Calu3 (cell line): ENCODE data around the gene NOX4. TPM values are rescaled to one million over a fixed set of nuclear protein-coding genes. Genes with fewer than 3 reads are reported as not detected.

ENCODE experiments used
- BruUV-seq: library from RNA; stranded (reverse); fragments of 400-500 nt; replicated peaks from 2 replicates; lab custom pipeline; 2021; lab: Mats Ljungman, UMichigan
- CTCF ChIA-PET: fragments of 300-600 bp; sonication (Branson Sonifier 250); formaldehyde crosslinking; loops from one replicate; lab custom pipeline; 2022; ENCODE audit warnings: antibody characterized with exemption; lab: Charles Lee
- DNase-seq: peaks from one replicate; pipeline ENCODE4 v3.0.0; 2022
- H3K27ac Mint-ChIP-seq: one replicate; pipeline ENCODE4 v1.8.0; 2022; ENCODE audit warnings: mixed read lengths; ENCODE audit not compliant: unreplicated experiment
- H3K27me3 Mint-ChIP-seq: one replicate; pipeline ENCODE4 v1.8.0; 2022; ENCODE audit warnings: mixed read lengths; ENCODE audit not compliant: unreplicated experiment
- H3K36me3 Mint-ChIP-seq: one replicate; pipeline ENCODE4 v1.8.0; 2022; ENCODE audit warnings: mild to moderate bottlenecking, moderate library complexity, mixed read lengths; ENCODE audit not compliant: insufficient read depth, unreplicated experiment
- H3K4me1 Mint-ChIP-seq: one replicate; pipeline ENCODE4 v1.8.0; 2022; ENCODE audit warnings: mild to moderate bottlenecking, low read depth, mixed read lengths; ENCODE audit not compliant: unreplicated experiment
- H3K4me3 Mint-ChIP-seq: one replicate; pipeline ENCODE4 v1.8.0; 2022; ENCODE audit warnings: mild to moderate bottlenecking, low read depth, moderate library complexity, mixed read lengths; ENCODE audit not compliant: unreplicated experiment
- H3K9me3 Mint-ChIP-seq: one replicate; pipeline ENCODE4 v1.8.0; 2022; ENCODE audit warnings: low read depth, mixed read lengths; ENCODE audit not compliant: unreplicated experiment
- CTCF ChIP-seq: fragments of 200-600 bp; IDR thresholded peaks from one replicate; pipeline ENCODE4 v1.8.0; 2022; ENCODE audit warnings: antibody characterized with exemption; ENCODE audit not compliant: unreplicated experiment
- intact Hi-C: fragments of 100-400 bp; cut with micrococcal nuclease; formaldehyde crosslinking; loops from one replicate; pipeline ENCODE4 v1.10.0; 2022; ENCODE audit not compliant: unreplicated experiment
- total RNA-seq: library from RNA; stranded (reverse); gene quantifications from 2 replicates; pipeline ENCODE4 v1.2.3, GENCODE V29; 2022

The NOX4 gene
- total RNA-seq, 1 experiment from 2014 or later, result not detected

DNA sequence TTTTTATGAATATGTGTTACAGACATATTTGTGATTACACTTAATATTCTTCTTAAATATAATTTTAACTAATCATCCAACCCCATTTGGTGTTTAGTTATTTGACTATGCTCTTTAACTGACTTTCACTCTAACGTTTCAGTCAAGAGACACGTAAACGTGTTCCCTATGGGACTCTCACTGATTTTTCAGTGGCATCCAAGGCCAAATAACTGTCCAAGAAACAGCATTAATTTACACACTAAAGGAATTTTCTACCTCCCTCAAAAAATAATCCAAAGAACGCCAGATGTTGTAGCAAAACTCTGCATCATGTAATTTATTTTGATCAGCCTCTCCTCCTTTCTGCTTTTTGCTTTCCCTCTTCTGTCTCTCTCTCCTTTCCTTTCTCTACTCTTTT is 44.0 kb upstream of the NOX4 start:
- Mint-ChIP-seq H3K9me3 (peaks cover 3% of the 10 kb centered on the region), H3K4me3 (no peak overlapping the region), H3K4me1 (no peaks in the 10 kb centered on the region), H3K27ac (no peak overlapping the region), H3K36me3 (no peaks in the 10 kb centered on the region), H3K27me3 (no peaks in the 10 kb centered on the region)
- no peak for TF ChIP-seq CTCF
- BruUV-seq, result no TSS peak
- DNase-seq, result no peak
- CTCF ChIA-PET, result no interaction called here
- intact Hi-C loops, result no loop called here

DNA sequence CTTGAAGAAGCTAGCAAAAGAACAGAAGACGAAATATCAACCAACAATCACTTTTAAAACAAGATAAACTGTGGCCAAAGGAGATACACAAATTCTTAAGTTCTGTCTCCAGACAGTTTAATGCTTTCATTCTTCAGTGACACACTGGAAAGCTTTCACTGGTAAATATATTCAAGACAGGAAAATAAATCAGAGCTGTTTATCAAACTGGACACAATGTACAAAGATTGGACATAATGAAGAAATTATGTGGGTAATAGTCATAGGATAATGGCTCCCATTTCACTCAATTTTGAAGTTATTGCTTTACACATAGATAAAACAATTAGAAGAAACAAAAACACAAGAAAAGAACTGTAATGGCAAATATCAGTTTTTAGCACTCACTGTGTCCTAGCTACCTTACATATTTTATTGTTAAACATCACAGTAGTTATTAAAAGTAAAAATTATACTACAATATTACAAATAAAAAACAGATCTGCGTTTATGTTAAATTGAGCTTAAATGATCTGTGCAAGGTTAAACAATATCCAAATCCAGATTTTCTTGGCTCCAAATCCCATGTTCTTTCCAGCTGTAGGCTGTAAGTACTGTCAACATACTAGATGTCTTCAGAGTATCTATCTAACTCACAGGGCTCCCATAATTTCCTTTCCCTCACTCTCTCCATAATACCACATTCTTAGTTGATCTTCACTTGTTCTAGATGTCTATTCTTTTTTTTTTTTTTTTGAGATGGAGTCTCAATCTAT is 38.6 kb upstream of the NOX4 start:
- no peak overlapping the region for H3K27ac Mint-ChIP-seq
- no peak for TF ChIP-seq CTCF
- no peak for DNase-seq
- CTCF ChIA-PET, result no interaction called here
- no peaks in the 10 kb centered on the region for H3K36me3 Mint-ChIP-seq
- intact Hi-C loops, result no loop called here
- no peaks in the 10 kb centered on the region for H3K9me3 Mint-ChIP-seq
- BruUV-seq, result no TSS peak
- H3K4me3 Mint-ChIP-seq, result no peak overlapping the region
- H3K4me1 Mint-ChIP-seq, result no peaks in the 10 kb centered on the region
- H3K27me3 Mint-ChIP-seq, result no peaks in the 10 kb centered on the region

- intact Hi-C loops, result no loop called here
- Mint-ChIP-seq H3K27ac (no peak overlapping the region), H3K27me3 (no peaks in the 10 kb centered on the region), H3K4me1 (no peaks in the 10 kb centered on the region), H3K36me3 (no peaks in the 10 kb centered on the region), H3K9me3 (no peaks in the 10 kb centered on the region), H3K4me3 (no peak overlapping the region)
- CTCF ChIA-PET, result no interaction called here
- no peak for TF ChIP-seq CTCF
- BruUV-seq, result no TSS peak
- DNase-seq, result no peak
These were observed 30.6 kb upstream of the NOX4 start for GRCh38 chr11:89521792-89522191.

DNA sequence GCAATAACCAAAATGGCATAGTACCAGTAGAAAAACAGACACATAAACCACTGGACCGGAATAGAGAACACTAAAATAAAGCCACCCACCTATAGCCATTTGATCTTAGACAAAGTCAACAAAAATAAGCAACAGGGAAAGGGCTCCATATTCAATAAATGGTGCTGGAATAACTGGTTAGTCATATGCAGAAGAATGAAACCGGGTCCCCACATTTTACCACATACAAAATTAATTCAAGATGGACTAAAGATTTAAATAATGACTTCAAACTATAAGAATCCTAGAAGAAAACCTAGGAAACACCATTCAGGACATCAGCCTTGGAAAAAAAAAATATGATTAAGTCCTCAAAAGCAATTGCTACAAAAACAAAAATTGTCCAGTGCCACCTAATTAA is 30.1 kb upstream of the NOX4 start:
- H3K4me3 Mint-ChIP-seq, result no peak overlapping the region
- no peaks in the 10 kb centered on the region for H3K27me3 Mint-ChIP-seq
- CTCF ChIA-PET, result no interaction called here
- no peaks in the 10 kb centered on the region for H3K36me3 Mint-ChIP-seq
- intact Hi-C loops, result no loop called here
- no peak for DNase-seq
- H3K4me1 Mint-ChIP-seq, result no peaks in the 10 kb centered on the region
- no peak for TF ChIP-seq CTCF
- BruUV-seq, result no TSS peak
- no peaks in the 10 kb centered on the region for H3K9me3 Mint-ChIP-seq
- no peak overlapping the region for H3K27ac Mint-ChIP-seq
